GM23338 (cell line): ENCODE measurements around the gene TMEM190. TPM values are rescaled to one million over a fixed set of nuclear protein-coding genes. Genes with fewer than 3 reads are reported as not detected.

Experiments
- ATAC-seq: fragments of 200-7000 bp; cut with Tn5 transposase; 3 replicates; pipeline ENCODE4 v1.9.1; 2020
- DNase-seq: peaks from one replicate; pipeline ENCODE4 v3.0.0-alpha.2; 2015; ENCODE audit warnings: low spot score
- H2AFZ ChIP-seq: fragments of 200-600 bp; sonication (generic); 2 replicates; pipeline ENCODE4 v1.8.0; 2016; ENCODE audit warnings: antibody characterized with exemption, mild to moderate bottlenecking, moderate library complexity
- H3F3A ChIP-seq: fragments of 200-600 bp; sonication (generic); replicated peaks from 2 replicates; pipeline ENCODE4 v1.8.0; 2017; ENCODE audit warnings: antibody characterized with exemption, mixed run types, low read depth
- H3K27ac ChIP-seq: fragments of 200-600 bp; sonication (generic); 2 replicates; pipeline ENCODE4 v1.6.1; 2016; ENCODE audit warnings: low read depth
- H3K27me3 ChIP-seq: fragments of 200-600 bp; sonication (generic); 2 replicates; pipeline ENCODE4 v1.8.0; 2016; ENCODE audit warnings: mild to moderate bottlenecking, mixed run types, moderate library complexity; ENCODE audit not compliant: insufficient read depth
- H3K36me3 ChIP-seq: fragments of 200-600 bp; sonication (generic); 2 replicates; pipeline ENCODE4 v1.8.0; 2016; ENCODE audit warnings: mild to moderate bottlenecking; ENCODE audit not compliant: insufficient read depth
- H3K4me1 ChIP-seq: fragments of 200-600 bp; sonication (generic); 2 replicates; pipeline ENCODE4 v1.8.0; 2016; ENCODE audit warnings: mild to moderate bottlenecking, moderate library complexity; ENCODE audit not compliant: insufficient read depth
- H3K4me2 ChIP-seq: fragments of 200-600 bp; sonication (generic); 2 replicates; pipeline ENCODE4 v1.7.1; 2017; ENCODE audit warnings: mixed run types
- H3K4me3 ChIP-seq: fragments of 200-600 bp; sonication (generic); 2 replicates; pipeline ENCODE4 v1.6.1; 2016; ENCODE audit warnings: mixed run types
- H3K79me2 ChIP-seq: fragments of 200-600 bp; sonication (generic); replicated peaks from 2 replicates; pipeline ENCODE4 v1.8.0; 2017; ENCODE audit warnings: mild to moderate bottlenecking; ENCODE audit not compliant: insufficient read depth
- H3K9me2 ChIP-seq: fragments of 200-600 bp; sonication (generic); 2 replicates; pipeline ENCODE4 v1.8.0; 2017; ENCODE audit not compliant: insufficient read depth
- H4K20me1 ChIP-seq: fragments of 200-600 bp; sonication (generic); replicated peaks from 2 replicates; pipeline ENCODE4 v1.8.0; 2017; ENCODE audit warnings: mild to moderate bottlenecking; ENCODE audit not compliant: insufficient read depth
- H3K27ac Mint-ChIP-seq: 2 replicates; pipeline ENCODE4 v1.8.0; 2020; ENCODE audit warnings: inconsistent platforms, mild to moderate bottlenecking, moderate library complexity, mixed read lengths
- H3K27me3 Mint-ChIP-seq: 3 replicates; pipeline ENCODE4 v1.8.0; 2022; ENCODE audit warnings: low read depth, mild to moderate bottlenecking, moderate library complexity, mixed read lengths, inconsistent platforms; ENCODE audit not compliant: insufficient read depth, poor library complexity
- H3K36me3 Mint-ChIP-seq: 3 replicates; pipeline ENCODE4 v1.8.0; 2021; ENCODE audit warnings: low read depth, mild to moderate bottlenecking, inconsistent platforms, moderate library complexity, mixed read lengths
- H3K4me1 Mint-ChIP-seq: 3 replicates; pipeline ENCODE4 v1.8.0; 2020; ENCODE audit warnings: mild to moderate bottlenecking, inconsistent platforms, mixed read lengths
- H3K4me3 Mint-ChIP-seq: 3 replicates; pipeline ENCODE4 v1.8.0; 2021; ENCODE audit warnings: moderate library complexity, mild to moderate bottlenecking, inconsistent platforms, mixed read lengths
- H3K9me3 Mint-ChIP-seq: 3 replicates; pipeline ENCODE4 v1.8.0; 2020; ENCODE audit warnings: moderate library complexity, mild to moderate bottlenecking, inconsistent platforms, mixed read lengths
- EZH2 ChIP-seq: fragments of 200-600 bp; sonication (generic); IDR thresholded peaks from one replicate; pipeline ENCODE4 v1.8.0; 2017; ENCODE audit warnings: antibody characterized with exemption, mild to moderate bottlenecking, low read depth; ENCODE audit not compliant: unreplicated experiment
- EZH2phosphoT487 ChIP-seq: fragments of 200-600 bp; sonication (generic); IDR thresholded peaks from one replicate; pipeline ENCODE4 v1.8.1; 2018; ENCODE audit warnings: antibody characterized with exemption; ENCODE audit not compliant: unreplicated experiment
- JUNB ChIP-seq: IDR thresholded peaks from one replicate; pipeline ENCODE4 v1.6.1; 2016; ENCODE audit warnings: antibody characterized with exemption; ENCODE audit not compliant: unreplicated experiment
- POLR2AphosphoS5 ChIP-seq: IDR thresholded peaks from 2 replicates; pipeline ENCODE4 v1.6.1; 2016; ENCODE audit warnings: antibody characterized with exemption, low read depth
- REST ChIP-seq: IDR thresholded peaks from one replicate; pipeline ENCODE4 v1.6.1; 2018; ENCODE audit warnings: antibody characterized with exemption; ENCODE audit not compliant: unreplicated experiment
- STAT1 ChIP-seq: IDR thresholded peaks from one replicate; pipeline ENCODE4 v1.6.1; 2016; ENCODE audit warnings: antibody characterized with exemption; ENCODE audit not compliant: unreplicated experiment
- ZNF114 ChIP-seq: fragments of 250-450 bp; sonication (Bioruptor Pico); IDR thresholded peaks from 2 replicates; pipeline ENCODE4 v1.5.0; 2020; ENCODE audit warnings: mild to moderate bottlenecking, moderate library complexity
- ZNF331 ChIP-seq: fragments of 250-450 bp; sonication (Bioruptor Pico); IDR thresholded peaks from 2 replicates; pipeline ENCODE4 v1.5.0; 2020; ENCODE audit warnings: low read depth, mild to moderate bottlenecking, moderate library complexity
- polyA plus RNA-seq: library from polyadenylated mRNA; unstranded; fragments of >200 nt; fragmentation: Nextera tagmentation; extraction: Ambion mirVana; gene quantifications from 2 replicates; pipeline ENCODE4 v1.2.1, GENCODE V29; 2016
- total RNA-seq: library from RNA; depleted of rRNA; stranded (reverse); fragments of >200 nt; shearing (Covaris generic); gene quantifications from 2 replicates; pipeline ENCODE4 v1.2.3, GENCODE V29; 2014
- TF ChIP-seq, protein P1 (sequence below): IDR thresholded peaks from 2 replicates; pipeline ENCODE4 v1.6.1; 2016; ENCODE audit warnings: antibody characterized with exemption

The TMEM190 gene
- total and polyA plus RNA-seq, 2 experiments from 2014 or later, result 4.8 TPM; not detected in 1

DNA sequence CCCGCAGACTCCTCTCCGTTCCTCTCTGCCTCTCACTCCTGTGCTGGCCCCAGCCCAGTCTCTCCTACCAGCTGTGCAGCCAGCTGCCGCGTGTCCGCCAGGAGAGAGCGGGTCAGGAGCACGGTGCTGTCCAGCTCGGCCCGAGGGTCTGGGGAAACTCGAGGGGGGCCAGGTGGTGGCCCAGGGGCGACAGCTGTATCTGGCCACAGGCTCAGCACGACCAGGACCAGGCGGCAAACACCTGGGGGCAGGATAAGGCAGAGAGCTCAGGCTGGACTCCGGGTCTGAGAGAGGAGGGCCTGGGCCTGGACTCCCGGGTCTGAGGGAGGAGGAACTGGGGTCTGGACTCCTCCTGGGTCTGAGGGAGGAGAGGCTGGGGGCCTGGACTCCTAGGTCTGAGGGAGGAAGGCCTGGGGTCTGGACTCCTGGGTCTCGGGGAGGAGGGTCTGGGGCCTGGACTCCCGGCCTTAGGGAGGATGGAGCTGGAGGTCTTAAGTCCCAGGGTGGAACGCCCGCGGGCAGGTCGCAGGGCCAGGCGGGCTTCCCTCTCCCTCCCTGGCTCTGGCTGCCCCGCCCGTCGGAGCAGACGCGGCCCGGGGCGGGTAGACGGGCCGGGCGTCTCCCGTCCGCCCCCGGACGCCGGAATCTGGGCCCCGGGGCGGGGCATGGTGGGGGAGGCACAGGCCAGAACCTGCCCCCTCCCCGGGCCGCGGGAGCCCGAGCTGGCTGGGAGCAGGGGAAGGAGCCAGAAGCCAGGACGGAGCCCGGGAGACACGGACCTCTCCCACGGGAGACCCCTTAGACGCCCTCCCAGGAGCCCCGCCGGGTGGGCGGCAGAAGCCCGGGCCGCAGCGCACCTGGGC, 7.7 kb upstream of the TMEM190 start:
- peak overlapping the region; percentile 58 for H3K4me3 ChIP-seq
- Mint-ChIP-seq H3K27me3 (peaks cover 59% of the 10 kb centered on the region), H3K36me3 (no peaks in the 10 kb centered on the region; the same call in 2 of the 3 replicates), H3K4me3 (peak overlapping the region; percentile 38; the same call in 1 of the 3 replicates), H3K4me1 (peaks cover 30% of the 10 kb centered on the region), H3K9me3 (no peaks in the 10 kb centered on the region; the same call in 1 of the 3 replicates), H3K27ac (no peak overlapping the region)
- H3K79me2 ChIP-seq, result no peaks in the 10 kb centered on the region
- peaks cover 9% of the 10 kb centered on the region; the same call in 1 of the 2 replicates for H3F3A ChIP-seq
- H2AFZ ChIP-seq, result peak overlapping the region; percentile 52; the same call in 1 of the 2 replicates
- TF ChIP-seq EZH2phosphoT487 (no peak), ZNF114 (no peak), REST (no peak), EZH2 (no peak)
- TF ChIP-seq, protein P1, sequence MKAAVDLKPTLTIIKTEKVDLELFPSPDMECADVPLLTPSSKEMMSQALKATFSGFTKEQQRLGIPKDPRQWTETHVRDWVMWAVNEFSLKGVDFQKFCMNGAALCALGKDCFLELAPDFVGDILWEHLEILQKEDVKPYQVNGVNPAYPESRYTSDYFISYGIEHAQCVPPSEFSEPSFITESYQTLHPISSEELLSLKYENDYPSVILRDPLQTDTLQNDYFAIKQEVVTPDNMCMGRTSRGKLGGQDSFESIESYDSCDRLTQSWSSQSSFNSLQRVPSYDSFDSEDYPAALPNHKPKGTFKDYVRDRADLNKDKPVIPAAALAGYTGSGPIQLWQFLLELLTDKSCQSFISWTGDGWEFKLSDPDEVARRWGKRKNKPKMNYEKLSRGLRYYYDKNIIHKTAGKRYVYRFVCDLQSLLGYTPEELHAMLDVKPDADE, result no peak
- peaks cover 69% of the 10 kb centered on the region for H3K27me3 ChIP-seq
- ATAC-seq, result peak; percentile 26
- H3K36me3 ChIP-seq, result no peaks in the 10 kb centered on the region
- peaks cover 18% of the 10 kb centered on the region for H3K4me1 ChIP-seq
- H3K27ac ChIP-seq, result no peak overlapping the region
- no peaks in the 10 kb centered on the region for H4K20me1 ChIP-seq
- peak overlapping the region; percentile 79 for H3K4me2 ChIP-seq
- peak; percentile 70 for DNase-seq
- no peaks in the 10 kb centered on the region for H3K9me2 ChIP-seq

DNA sequence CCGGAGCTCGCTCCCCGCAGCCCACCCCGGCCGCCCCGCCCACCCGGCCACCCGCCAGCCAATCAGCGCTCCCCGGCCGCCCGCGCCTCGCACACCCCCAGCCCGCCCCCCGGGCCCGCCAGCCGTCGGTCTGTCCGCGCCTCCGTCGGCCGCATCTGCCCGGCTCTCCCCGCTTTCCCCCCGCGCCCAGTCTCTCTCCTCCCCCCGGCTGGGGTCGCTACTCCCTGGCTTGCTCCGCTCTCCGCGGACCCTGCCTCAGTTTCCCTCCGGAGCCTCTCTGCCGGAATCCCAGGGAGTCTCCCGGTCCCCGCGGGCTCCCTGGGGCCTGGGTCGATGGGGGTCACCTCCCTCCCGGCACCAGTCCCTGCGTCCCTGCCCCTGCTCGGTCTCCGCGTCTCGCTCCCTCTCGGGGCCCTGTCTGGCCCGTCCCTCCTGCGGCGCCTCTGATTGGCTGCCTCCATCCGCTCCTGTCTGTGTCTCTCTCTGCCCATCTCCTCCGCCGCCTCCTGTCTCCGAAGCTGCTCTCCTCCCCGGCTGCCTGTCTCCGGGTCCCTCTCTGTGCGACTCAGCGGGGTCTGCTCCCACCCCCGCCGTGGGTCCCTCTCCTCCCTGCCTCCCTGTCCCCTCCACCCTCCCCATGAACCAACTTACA, 6.8 kb upstream of the TMEM190 start:
- Mint-ChIP-seq H3K9me3 (no peaks in the 10 kb centered on the region; the same call in 1 of the 3 replicates), H3K4me3 (peak overlapping the region; percentile 81), H3K4me1 (peaks cover 34% of the 10 kb centered on the region), H3K27ac (no peak overlapping the region), H3K27me3 (peaks cover 59% of the 10 kb centered on the region), H3K36me3 (no peaks in the 10 kb centered on the region; the same call in 2 of the 3 replicates)
- Histone ChIP-seq H3F3A (0 out of 2 replicates have a peak, but pooled peaks cover 12% of the 10 kb centered on the region), H3K9me2 (no peaks in the 10 kb centered on the region), H2AFZ (peak overlapping the region; percentile 90), H4K20me1 (no peaks in the 10 kb centered on the region), H3K27me3 (peaks cover 65% of the 10 kb centered on the region), H3K4me2 (peak overlapping the region; percentile 90), H3K79me2 (no peaks in the 10 kb centered on the region), H3K4me3 (peak overlapping the region; percentile 70), H3K27ac (no peak overlapping the region), H3K36me3 (no peaks in the 10 kb centered on the region), H3K4me1 (peaks cover 25% of the 10 kb centered on the region)
- peak; percentile 94 for DNase-seq
- ATAC-seq, result peak; percentile 73
- no peak for TF ChIP-seq JUNB
- TF ChIP-seq STAT1, result no peak
- no peak for TF ChIP-seq ZNF331 (CRISPR knock-in tag)
- TF ChIP-seq POLR2AphosphoS5, result 0 out of 2 replicates have a peak, but pooled peaks have one; percentile 24
